Calu3 (cell line): ENCODE data around the gene STK36. TPM values are rescaled to one million over a fixed set of nuclear protein-coding genes. Genes with fewer than 3 reads are reported as not detected.

Experiments
- BruUV-seq: library from RNA; stranded (reverse); fragments of 400-500 nt; replicated peaks from 2 replicates; lab custom pipeline; 2021; lab: Mats Ljungman, UMichigan
- CTCF ChIA-PET: fragments of 300-600 bp; sonication (Branson Sonifier 250); formaldehyde crosslinking; loops from one replicate; lab custom pipeline; 2022; ENCODE audit warnings: antibody characterized with exemption; lab: Charles Lee
- DNase-seq: peaks from one replicate; pipeline ENCODE4 v3.0.0; 2022
- H3K27ac Mint-ChIP-seq: one replicate; pipeline ENCODE4 v1.8.0; 2022; ENCODE audit warnings: mixed read lengths; ENCODE audit not compliant: unreplicated experiment
- H3K27me3 Mint-ChIP-seq: one replicate; pipeline ENCODE4 v1.8.0; 2022; ENCODE audit warnings: mixed read lengths; ENCODE audit not compliant: unreplicated experiment
- H3K36me3 Mint-ChIP-seq: one replicate; pipeline ENCODE4 v1.8.0; 2022; ENCODE audit warnings: mild to moderate bottlenecking, moderate library complexity, mixed read lengths; ENCODE audit not compliant: insufficient read depth, unreplicated experiment
- H3K4me1 Mint-ChIP-seq: one replicate; pipeline ENCODE4 v1.8.0; 2022; ENCODE audit warnings: mild to moderate bottlenecking, low read depth, mixed read lengths; ENCODE audit not compliant: unreplicated experiment
- H3K4me3 Mint-ChIP-seq: one replicate; pipeline ENCODE4 v1.8.0; 2022; ENCODE audit warnings: mild to moderate bottlenecking, low read depth, moderate library complexity, mixed read lengths; ENCODE audit not compliant: unreplicated experiment
- H3K9me3 Mint-ChIP-seq: one replicate; pipeline ENCODE4 v1.8.0; 2022; ENCODE audit warnings: low read depth, mixed read lengths; ENCODE audit not compliant: unreplicated experiment
- CTCF ChIP-seq: fragments of 200-600 bp; IDR thresholded peaks from one replicate; pipeline ENCODE4 v1.8.0; 2022; ENCODE audit warnings: antibody characterized with exemption; ENCODE audit not compliant: unreplicated experiment
- intact Hi-C: fragments of 100-400 bp; cut with micrococcal nuclease; formaldehyde crosslinking; loops from one replicate; pipeline ENCODE4 v1.10.0; 2022; ENCODE audit not compliant: unreplicated experiment
- total RNA-seq: library from RNA; stranded (reverse); gene quantifications from 2 replicates; pipeline ENCODE4 v1.2.3, GENCODE V29; 2022

Gene STK36
- total RNA-seq, 1 experiment from 2014 or later, result 42.4 TPM

- CTCF ChIA-PET, result interaction anchor here (0.6 to 0.7 kb wide), 2 partner anchors 11 to 175 kb away, joined by 3 to 4 read pairs; no protein-coding TSS in a partner anchor
- no peak for TF ChIP-seq CTCF
- Mint-ChIP-seq H3K27ac (no peak overlapping the region), H3K27me3 (no peaks in the 10 kb centered on the region), H3K36me3 (peaks cover 25% of the 10 kb centered on the region), H3K4me1 (peaks cover 44% of the 10 kb centered on the region), H3K4me3 (no peak overlapping the region), H3K9me3 (no peaks in the 10 kb centered on the region)
- no TSS peak for BruUV-seq
- intact Hi-C loops, result no loop called here
- no peak for DNase-seq
Measured at GRCh38 chr2:218721488-218721887, 49.6 kb downstream of the STK36 start.

GRCh38 chr2:218721934-218722333 lies 50.0 kb downstream of the STK36 start:
- no peak for DNase-seq
- BruUV-seq, result no TSS peak
- intact Hi-C loops, result no loop called here
- Mint-ChIP-seq H3K4me1 (peaks cover 44% of the 10 kb centered on the region), H3K36me3 (peaks cover 22% of the 10 kb centered on the region), H3K27me3 (no peaks in the 10 kb centered on the region), H3K9me3 (no peaks in the 10 kb centered on the region), H3K27ac (no peak overlapping the region), H3K4me3 (no peak overlapping the region)
- no peak for TF ChIP-seq CTCF
- CTCF ChIA-PET, result interaction anchor here (0.6 to 1.0 kb wide), 3 partner anchors 8 to 175 kb away, joined by 3 to 4 read pairs (median 3); no protein-coding TSS in a partner anchor

GRCh38 chr2:218722419-218722818 lies 50.5 kb downstream of the STK36 start:
- TF ChIP-seq CTCF, result no peak
- H3K4me3 Mint-ChIP-seq, result no peak overlapping the region
- DNase-seq, result no peak
- H3K27ac Mint-ChIP-seq, result no peak overlapping the region
- H3K4me1 Mint-ChIP-seq, result peaks cover 39% of the 10 kb centered on the region
- no TSS peak for BruUV-seq
- intact Hi-C loops, result no loop called here
- no peaks in the 10 kb centered on the region for H3K27me3 Mint-ChIP-seq
- CTCF ChIA-PET, result interaction anchor here (0.7 to 1.8 kb wide), 5 partner anchors 8 to 125 kb away, joined by 3 to 5 read pairs (median 4); partner anchors contain the start of gene TTLL4
- peaks cover 17% of the 10 kb centered on the region for H3K36me3 Mint-ChIP-seq
- H3K9me3 Mint-ChIP-seq, result no peaks in the 10 kb centered on the region

GRCh38 chr2:218722876-218723785 lies 51.2 kb downstream of the STK36 start:
- BruUV-seq, result no TSS peak
- H3K4me1 Mint-ChIP-seq, result peaks cover 36% of the 10 kb centered on the region
- CTCF ChIA-PET, result interaction anchor here (0.9 to 1.8 kb wide), 4 partner anchors 9 to 124 kb away, joined by 3 to 5 read pairs (median 4); partner anchors contain the start of gene TTLL4
- no peak overlapping the region for H3K27ac Mint-ChIP-seq
- no peaks in the 10 kb centered on the region for H3K27me3 Mint-ChIP-seq
- intact Hi-C loops, result no loop called here
- peaks cover 2% of the 10 kb centered on the region for H3K9me3 Mint-ChIP-seq
- H3K4me3 Mint-ChIP-seq, result no peak overlapping the region
- no peak for TF ChIP-seq CTCF
- peaks cover 16% of the 10 kb centered on the region for H3K36me3 Mint-ChIP-seq
- DNase-seq, result no peak
